GM12878 (cell line): Measurements from ENCODE around the gene RAI2. TPM values are rescaled to one million over a fixed set of nuclear protein-coding genes. Genes with fewer than 3 reads are reported as not detected.

Experiments
- ATAC-seq: fragments of 200-7000 bp; cut with Tn5 transposase; 3 replicates; pipeline ENCODE4 v1.9.1; 2020; ENCODE audit warnings: mild to moderate bottlenecking, moderate library complexity
- BruUV-seq: library from RNA; stranded (reverse); fragments of 400-500 nt; replicated peaks from 2 replicates; lab custom pipeline; 2021; lab: Mats Ljungman, UMichigan
- CTCF ChIA-PET: fragments of 300-600 bp; sonication (Branson Sonifier 250); formaldehyde crosslinking; extraction: SDS; loops from one replicate; lab custom pipeline; 2021; ENCODE audit warnings: inconsistent platforms; lab: Yijun Ruan, JAX
- POLR2A ChIA-PET: fragments of 350-600 bp; formaldehyde crosslinking; extraction: SDS; loops from one replicate; lab custom pipeline; 2021; ENCODE audit warnings: inconsistent platforms; lab: Charles Lee
- RAD21 ChIA-PET: fragments of 300-600 bp; sonication (Branson Sonifier 250); formaldehyde crosslinking; loops from one replicate; lab custom pipeline; 2023; ENCODE audit warnings: antibody characterized with exemption; ENCODE audit not compliant: unreplicated experiment; lab: Charles Lee
- SMC1A ChIA-PET: fragments of 300-600 bp; sonication (Branson Sonifier 250); formaldehyde crosslinking; loops from one replicate; lab custom pipeline; 2023; ENCODE audit not compliant: unreplicated experiment, uncharacterized antibody; lab: Charles Lee
- DNase-seq: peaks from one replicate; pipeline ENCODE4 v3.0.0-alpha.2; 2011; ENCODE audit warnings: low read depth, low spot score
- FAIRE-seq: peaks from 3 replicates; lab custom pipeline; 2011; peaks lifted over from hg19 to GRCh38; lab: Jason Lieb, UNC
- H2AFZ ChIP-seq: 2 replicates; pipeline ENCODE4 v1.6.0; 2011; ENCODE audit warnings: low read depth, low read length, control low read depth; ENCODE audit not compliant: control insufficient read depth
- H3K27ac ChIP-seq: 2 replicates; pipeline ENCODE4 v1.5.1; 2011; ENCODE audit warnings: control low read depth; ENCODE audit not compliant: control insufficient read depth, insufficient read depth
- H3K27me3 ChIP-seq, 2 experiments: replicated peaks in 1 of 2; 2 replicates each; pipeline versions ENCODE4 v1.6.0 to v1.6.1; 2011; ENCODE audit warnings: low read length in 1 of 2; ENCODE audit not compliant: control insufficient read depth in 2 of 2, insufficient read depth in 2 of 2
- H3K36me3 ChIP-seq, 2 experiments: 2 replicates each; pipeline ENCODE4 v1.5.1; 2011; ENCODE audit warnings: low read length in 1 of 2; ENCODE audit not compliant: control insufficient read depth in 2 of 2, insufficient read depth in 2 of 2
- H3K4me1 ChIP-seq: 2 replicates; pipeline ENCODE4 v1.6.1; 2011; ENCODE audit warnings: mild to moderate bottlenecking, low read length, moderate library complexity, mixed read lengths; ENCODE audit not compliant: control insufficient read depth, insufficient read depth
- H3K4me2 ChIP-seq: 2 replicates; pipeline ENCODE4 v1.6.0; 2011; ENCODE audit warnings: control low read depth; ENCODE audit not compliant: control insufficient read depth, insufficient read depth
- H3K4me3 ChIP-seq: fragments of 200-600 bp; sonication (generic); 2 replicates; pipeline ENCODE4 v1.5.1; 2016
- H3K79me2 ChIP-seq: 2 replicates; pipeline ENCODE4 v1.6.0; 2011; ENCODE audit warnings: low read length; ENCODE audit not compliant: control insufficient read depth, insufficient read depth
- H3K9ac ChIP-seq: 2 replicates; pipeline ENCODE4 v1.8.0; 2011; ENCODE audit warnings: low read length, control low read depth, mixed read lengths; ENCODE audit not compliant: control insufficient read depth, insufficient read depth
- H3K9me3 ChIP-seq: replicated peaks from 3 replicates; pipeline ENCODE4 v1.5.1; 2011; ENCODE audit warnings: mild to moderate bottlenecking, low read length; ENCODE audit not compliant: control insufficient read depth, insufficient read depth
- H4K20me1 ChIP-seq: 2 replicates; pipeline ENCODE4 v1.6.0; 2011; ENCODE audit not compliant: control insufficient read depth, insufficient read depth
- BCL11A ChIP-seq: IDR thresholded peaks from 2 replicates; pipeline ENCODE4 v1.6.1; 2011; ENCODE audit warnings: low read depth, low read length
- CREB1 ChIP-seq: IDR thresholded peaks from 2 replicates; pipeline ENCODE4 v1.6.1; 2012; ENCODE audit warnings: low read depth, mild to moderate bottlenecking, inconsistent platforms
- DPF2 ChIP-seq: fragments of 450-650 bp; IDR thresholded peaks from 2 replicates; pipeline ENCODE4 v1.6.1; 2017; ENCODE audit warnings: mild to moderate bottlenecking
- ETV6 ChIP-seq, 2 experiments: fragments of 450-650 bp in 1 of 2; IDR thresholded peaks in 1 of 2; conservative IDR thresholded peaks in 1 of 2; 2 replicates each; pipeline ENCODE4 v1.6.1; 2014; ENCODE audit warnings: antibody characterized with exemption in 1 of 2, borderline replicate concordance in 1 of 2, low read depth in 1 of 2, mild to moderate bottlenecking in 1 of 2, moderate library complexity in 1 of 2
- EZH2 ChIP-seq: IDR thresholded peaks from 2 replicates; pipeline ENCODE4 v1.6.1; 2012; ENCODE audit warnings: low read depth, mild to moderate bottlenecking, control low read depth, inconsistent platforms, low read length, borderline replicate concordance; ENCODE audit not compliant: control insufficient read depth
- GATAD2B ChIP-seq: fragments of 450-650 bp; conservative IDR thresholded peaks from 2 replicates; pipeline ENCODE4 v1.6.1; 2017; ENCODE audit warnings: low read depth, mild to moderate bottlenecking, moderate library complexity
- JUND ChIP-seq: IDR thresholded peaks from 2 replicates; pipeline ENCODE4 v1.6.1; 2012; ENCODE audit warnings: low read depth, mild to moderate bottlenecking, low read length, improper control_type of control experiment, moderate library complexity
- KAT2A ChIP-seq: conservative IDR thresholded peaks from 2 replicates; pipeline ENCODE4 v1.6.1; 2011; ENCODE audit warnings: low read depth, low read length; ENCODE audit not compliant: control insufficient read depth
- KLF5 ChIP-seq: fragments of 450-650 bp; IDR thresholded peaks from 2 replicates; pipeline ENCODE4 v1.6.1; 2014; ENCODE audit warnings: mild to moderate bottlenecking; ENCODE audit not compliant: partially characterized antibody
- MAX ChIP-seq: IDR thresholded peaks from 2 replicates; pipeline ENCODE4 v1.6.1; 2012; ENCODE audit warnings: low read depth, low read length, improper control_type of control experiment
- POU2F2 ChIP-seq: IDR thresholded peaks from 3 replicates; pipeline ENCODE4 v1.6.1; 2011; ENCODE audit warnings: low read depth, mild to moderate bottlenecking, low read length, borderline replicate concordance
- RAD51 ChIP-seq: fragments of 450-650 bp; IDR thresholded peaks from 2 replicates; pipeline ENCODE4 v1.6.1; 2016; ENCODE audit warnings: moderate library complexity, mild to moderate bottlenecking, inconsistent platforms
- RFX5 ChIP-seq: IDR thresholded peaks from 2 replicates; pipeline ENCODE4 v1.6.1; 2011; ENCODE audit warnings: low read depth, low read length, improper control_type of control experiment
- SMARCA5 ChIP-seq: fragments of 450-650 bp; IDR thresholded peaks from 2 replicates; pipeline ENCODE4 v1.6.1; 2017; ENCODE audit warnings: mild to moderate bottlenecking
- SPI1 ChIP-seq: IDR thresholded peaks from 2 replicates; pipeline ENCODE4 v1.6.1; 2011; ENCODE audit warnings: low read depth, mild to moderate bottlenecking, low read length, moderate library complexity, borderline replicate concordance; ENCODE audit not compliant: insufficient read depth
- SRF ChIP-seq, 2 experiments: IDR thresholded peaks; 2 replicates each; pipeline ENCODE4 v1.6.1; 2011; ENCODE audit warnings: low read depth in 2 of 2, low read length in 2 of 2, mild to moderate bottlenecking in 1 of 2, moderate library complexity in 1 of 2
- TCF12 ChIP-seq: IDR thresholded peaks from 2 replicates; pipeline ENCODE4 v1.6.1; 2011; ENCODE audit warnings: low read depth, mild to moderate bottlenecking, low read length
- TCF3 ChIP-seq: IDR thresholded peaks from 2 replicates; pipeline ENCODE4 v1.6.1; 2012; ENCODE audit warnings: low read depth, mild to moderate bottlenecking, low read length, borderline replicate concordance; ENCODE audit not compliant: insufficient read depth
- USF2 ChIP-seq: IDR thresholded peaks from 2 replicates; pipeline ENCODE4 v1.6.1; 2011; ENCODE audit warnings: low read depth, low read length, improper control_type of control experiment, borderline replicate concordance
- YBX1 ChIP-seq: fragments of 450-650 bp; IDR thresholded peaks from 2 replicates; pipeline ENCODE4 v1.6.1; 2016; ENCODE audit warnings: antibody characterized with exemption
- ZNF207 ChIP-seq: fragments of 450-650 bp; IDR thresholded peaks from 2 replicates; pipeline ENCODE4 v1.6.1; 2014; ENCODE audit warnings: antibody characterized with exemption, mild to moderate bottlenecking, borderline replicate concordance
- WGBS: methylation state at CpG from one replicate; pipeline ENCODE4 v1.1.6; 2016; ENCODE audit warnings: low lambda C conversion rate; ENCODE audit not compliant: insufficient replicate concordance, insufficient coverage; ENCODE audit errors: missing lambda C conversion rate; 5-methylcytosine and 5-hydroxymethylcytosine counted together
- in situ Hi-C: fragments of 300-500 bp; cut with MboI; formaldehyde crosslinking; loops from 9 replicates; pipeline ENCODE4 v1.14.3; 2018; ENCODE audit warnings: mixed read lengths
- intact Hi-C: fragments of 100-400 bp; cut with micrococcal nuclease; formaldehyde crosslinking; loops from one replicate; pipeline ENCODE4 v1.14.2; 2022; ENCODE audit not compliant: unreplicated experiment
- polyA plus RNA-seq, 11 experiments: library from polyadenylated mRNA; depleted of rRNA in 4 of 11; unstranded in 6 of 11; stranded (reverse) in 5 of 11; fragments of >200 nt; fragmentation: Nextera tagmentation in 4 of 11; fragmentation: Illumina TruSeq in 1 of 11; extraction: Ambion mirVana in 4 of 11; extraction: Trizol in 1 of 11; gene quantifications; 1 replicate in 1 of 11; 2 replicates in 10 of 11; pipeline versions ENCODE4 v1.2.1 to v1.2.3, GENCODE V29; 2011 to 2016; ENCODE audit warnings: inconsistent platforms in 2 of 11, missing spikeins in 2 of 11, low read depth in 1 of 11
- total RNA-seq, 4 experiments: library from RNA; depleted of rRNA in 3 of 4; stranded (reverse); fragments of >200 nt in 3 of 4; fragmentation: Illumina TruSeq in 1 of 4; extraction: Trizol in 1 of 4; gene quantifications; 2 replicates each; pipeline versions ENCODE4 v1.2.1 to v1.2.3, GENCODE V29; 2013 to 2021

Gene RAI2
- total and polyA plus RNA-seq, 10 of the 15 experiments (the other 5 are each of a cell fraction or from before 2014, with no cell fraction given): not detected

- TF ChIP-seq KLF5: no peak
- TF ChIP-seq YBX1: no peak
- TF ChIP-seq RFX5: no peak
- no peak for TF ChIP-seq ZNF207
These were observed 21.6 kb upstream of the RAI2 start (continued) for GRCh38 chrX:17882680-17883079.

- no peaks in the 10 kb centered on the region for H3K4me1 ChIP-seq
- no peak overlapping the region for H2AFZ ChIP-seq
- no peak overlapping the region for H3K27ac ChIP-seq
- FAIRE-seq: no peak
- WGBS: 0% methylated on average over 2 of the region's 2 CpGs
- TF ChIP-seq BCL11A: no peak
- no peak for TF ChIP-seq KAT2A
- TF ChIP-seq SPI1: no peak
- no peak for TF ChIP-seq CREB1
- TF ChIP-seq SRF (IDR thresholded peaks at IDR 0.05; ENCODE audit: low read depth in 2 of 2, low read length in 2 of 2): no peak
- TF ChIP-seq TCF12: no peak
- no peak for TF ChIP-seq MAX
- TF ChIP-seq GATAD2B: no peak
- no peak for TF ChIP-seq RAD51
- TF ChIP-seq DPF2: no peak
- TF ChIP-seq EZH2: no peak
- TF ChIP-seq SMARCA5: no peak
- TF ChIP-seq USF2: no peak
- TF ChIP-seq POU2F2: no peak
- TF ChIP-seq JUND: no peak
- TF ChIP-seq ETV6 (conservative IDR thresholded peaks at IDR 0.05 in 1 of 2, IDR thresholded peaks at IDR 0.05 in 1 of 2; ENCODE audit: borderline replicate concordance in 1 of 2, low read depth in 1 of 2): no peak
- TF ChIP-seq TCF3: no peak
- H3K9ac ChIP-seq: no peak overlapping the region
- H3K4me2 ChIP-seq: no peak overlapping the region
- DNase-seq: no peak
- no peaks in the 10 kb centered on the region for H3K79me2 ChIP-seq
- in situ Hi-C loops: no loop called here
- no peaks in the 10 kb centered on the region for H3K36me3 ChIP-seq
- intact Hi-C loops: no loop called here
- BruUV-seq: no TSS peak
- no peak overlapping the region for H3K4me3 ChIP-seq
- POLR2A ChIA-PET: no interaction called here
- SMC1A ChIA-PET: no interaction called here
- no peaks in the 10 kb centered on the region for H3K9me3 ChIP-seq
- no peaks in the 10 kb centered on the region for H4K20me1 ChIP-seq
- CTCF ChIA-PET: no interaction called here
- no peak for ATAC-seq
- RAD21 ChIA-PET: no interaction called here
- no peaks in the 10 kb centered on the region for H3K27me3 ChIP-seq
These were observed 17.1 kb upstream of the RAI2 start for GRCh38 chrX:17878028-17878670.
